ENCODE data around the gene MTX3.
A peak's percentile ranks its signal among the peaks of the same experiment; 100 is the strongest.

MTX3 gene, protein sequence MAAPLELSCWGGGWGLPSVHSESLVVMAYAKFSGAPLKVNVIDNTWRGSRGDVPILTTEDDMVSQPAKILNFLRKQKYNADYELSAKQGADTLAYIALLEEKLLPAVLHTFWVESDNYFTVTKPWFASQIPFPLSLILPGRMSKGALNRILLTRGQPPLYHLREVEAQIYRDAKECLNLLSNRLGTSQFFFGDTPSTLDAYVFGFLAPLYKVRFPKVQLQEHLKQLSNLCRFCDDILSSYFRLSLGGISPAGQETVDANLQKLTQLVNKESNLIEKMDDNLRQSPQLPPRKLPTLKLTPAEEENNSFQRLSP
- total RNA-seq: 55.3 to 81.9 reads per million in 2 donors

DNA sequence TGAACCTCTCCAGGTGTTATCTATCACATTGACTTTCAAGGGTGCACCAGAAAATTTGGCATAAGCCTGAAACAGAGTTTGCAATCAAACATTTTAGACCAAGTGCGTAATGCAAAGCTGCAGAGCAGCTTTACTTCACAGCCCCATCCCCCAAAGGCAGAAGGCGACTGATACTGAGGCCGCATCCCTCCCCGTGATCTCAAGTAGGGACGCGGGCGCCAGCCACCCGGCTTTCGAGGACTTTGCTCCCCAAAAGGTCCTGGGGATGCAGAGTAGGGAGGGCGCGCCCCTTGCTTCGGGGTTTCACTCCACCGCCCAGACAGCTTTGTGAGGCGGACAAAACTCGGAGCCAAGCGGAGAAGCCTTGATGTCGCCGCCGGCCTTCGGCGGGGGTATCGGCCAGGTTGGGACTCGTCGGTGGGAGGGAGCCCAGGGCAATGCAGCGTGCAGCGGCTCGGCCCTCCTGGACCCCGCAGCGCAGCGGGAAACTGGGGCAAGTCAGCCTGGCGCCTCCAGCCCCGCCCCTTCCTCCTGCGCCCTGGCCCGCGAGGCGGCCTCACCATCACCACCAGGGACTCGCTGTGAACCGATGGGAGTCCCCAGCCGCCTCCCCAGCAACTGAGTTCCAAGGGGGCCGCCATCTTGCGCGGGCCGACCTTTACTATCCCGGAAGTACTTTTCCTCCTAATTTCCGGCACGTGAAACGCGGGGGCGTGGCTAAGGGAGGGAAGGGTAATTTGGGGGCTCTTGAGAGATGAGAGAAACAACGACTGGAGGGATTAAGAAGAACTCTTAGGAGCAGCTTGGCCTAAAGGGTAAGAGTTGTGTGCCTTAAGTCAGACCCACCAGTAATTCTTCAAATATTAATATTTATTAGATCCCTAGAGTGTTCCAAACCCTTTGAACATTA lies at the start of gene MTX3:
Gene MTX3, minus strand, starts transcription at position 665 of the 910 bp plus-strand sequence. Its CDS starts 24 bp downstream, at position 641.
- peak; percentile 55 for DNase-seq

DNA sequence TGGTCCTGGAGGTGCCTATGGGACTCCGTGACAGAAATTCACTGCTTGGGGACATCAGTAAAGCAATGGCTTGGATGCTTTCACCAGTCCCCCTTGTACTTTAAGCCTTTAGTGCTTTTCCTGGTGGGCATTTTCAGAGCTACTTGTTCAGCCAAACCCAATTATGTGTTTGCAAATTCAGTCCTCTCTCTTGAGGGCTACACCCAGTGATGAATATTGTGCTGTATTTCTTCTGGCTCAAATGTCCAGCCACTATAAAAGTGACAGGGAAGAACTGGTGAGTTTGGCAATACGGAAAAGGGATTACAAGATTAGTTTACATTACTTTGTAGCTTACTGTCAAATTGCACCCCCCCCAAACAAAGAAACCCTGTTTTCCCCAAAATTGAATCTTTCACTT lies 48.6 kb upstream of the MTX3 start:
- DNase-seq: no peak

DNA sequence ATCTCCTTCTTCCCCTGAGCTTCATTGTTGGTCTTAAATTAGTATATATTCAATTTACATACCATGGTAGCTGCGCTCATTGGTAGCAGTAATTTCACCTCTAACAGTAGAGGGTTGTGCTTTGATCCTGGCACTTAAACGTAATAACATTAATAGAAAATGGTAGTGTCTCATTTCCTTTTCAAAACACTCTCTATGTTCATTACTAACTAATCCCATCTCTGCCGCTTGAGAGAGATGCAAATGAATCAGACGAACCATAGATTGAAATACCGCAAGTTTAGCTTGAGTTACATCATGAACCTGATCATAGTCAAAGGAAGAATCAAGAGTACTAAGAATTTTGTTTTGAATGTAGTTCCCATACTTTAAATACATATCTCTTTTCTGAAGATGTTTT lies 46.3 kb upstream of the MTX3 start:
- no peak for DNase-seq

DNA sequence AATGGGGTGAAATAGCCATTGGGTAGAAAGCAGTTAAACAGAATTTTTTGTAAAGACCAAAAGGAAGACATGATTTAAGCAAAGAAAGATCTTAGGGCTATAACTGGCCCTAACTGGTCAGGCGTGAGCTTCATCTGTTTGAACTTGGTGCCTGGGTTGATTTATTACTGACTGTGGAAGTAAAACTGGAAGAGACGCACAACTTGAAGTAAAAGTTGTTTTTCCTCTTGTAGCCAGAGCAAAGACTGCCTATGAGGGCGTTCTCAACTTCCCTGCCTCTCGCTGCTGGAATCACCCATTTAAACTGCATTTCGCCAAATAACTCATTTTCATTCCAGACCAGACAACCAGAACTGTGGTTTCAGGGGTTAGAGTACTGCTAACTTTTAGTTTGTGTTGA lies 45.6 kb upstream of the MTX3 start:
- DNase-seq: no peak

DNA sequence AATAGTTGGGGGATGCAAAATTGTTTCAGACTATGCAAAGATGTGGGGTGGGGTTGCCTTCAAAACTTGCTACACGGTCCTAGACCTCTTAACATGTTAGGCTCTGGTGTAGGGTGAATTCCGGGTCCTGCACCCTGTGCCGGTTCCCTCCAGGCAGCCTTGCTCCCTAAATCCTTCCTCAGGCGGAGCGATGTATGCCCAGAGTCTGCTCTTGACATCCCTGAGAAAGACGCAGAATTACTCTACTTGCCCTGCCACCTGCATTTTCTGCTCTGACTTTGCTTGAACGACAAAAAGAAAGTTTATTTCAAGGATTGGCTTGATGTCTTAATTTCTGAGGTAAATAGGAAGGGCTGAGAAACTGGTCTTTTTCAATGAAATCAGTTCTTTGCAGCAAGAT lies 44.8 kb upstream of the MTX3 start:
- no peak for DNase-seq

DNA sequence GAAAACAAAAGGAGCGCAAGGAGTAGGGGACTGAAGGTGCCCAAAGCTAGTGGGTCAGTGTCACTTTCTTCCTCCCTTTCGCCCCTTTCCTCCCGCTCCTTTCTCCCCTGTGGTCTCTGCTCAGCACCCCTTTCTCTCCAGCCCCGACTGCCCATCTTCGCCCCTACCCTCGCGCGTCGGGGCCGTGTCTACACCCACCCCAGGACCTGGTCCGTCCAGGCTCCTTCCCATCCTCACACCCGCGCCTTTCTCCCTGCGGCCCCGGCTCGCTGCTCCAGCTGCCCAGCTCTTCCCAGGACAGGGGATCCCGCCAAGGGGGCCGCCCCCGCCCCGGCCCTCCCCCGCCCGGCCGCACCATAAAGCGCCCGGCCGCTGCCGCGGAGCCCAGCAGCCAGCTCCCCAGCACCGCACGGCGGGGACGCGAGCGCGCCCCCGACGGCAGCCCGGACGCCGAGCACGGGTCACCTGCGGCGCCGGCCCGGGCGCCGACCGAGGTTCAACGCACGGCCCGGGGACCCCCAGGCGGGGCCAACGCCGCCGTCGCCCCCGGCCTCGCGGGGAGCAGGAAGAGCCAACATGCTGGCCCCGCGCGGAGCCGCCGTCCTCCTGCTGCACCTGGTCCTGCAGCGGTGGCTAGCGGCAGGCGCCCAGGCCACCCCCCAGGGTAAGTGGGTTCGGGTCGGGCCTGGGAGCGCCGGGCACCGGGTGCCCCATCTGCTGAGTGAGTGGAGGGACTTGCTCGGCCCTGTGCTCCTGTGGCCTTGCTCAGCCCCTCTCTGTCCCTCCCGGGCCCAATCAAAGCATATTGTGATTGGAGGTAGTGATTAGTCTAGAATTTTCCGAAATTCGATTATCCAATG lies 44.1 kb upstream of the MTX3 start, which contains the start of gene THBS4:
Gene THBS4, plus strand, starts transcription at position 387 of the 860 bp plus-strand sequence. Its CDS starts 190 bp downstream, at position 577.
- no peak for DNase-seq

DNA sequence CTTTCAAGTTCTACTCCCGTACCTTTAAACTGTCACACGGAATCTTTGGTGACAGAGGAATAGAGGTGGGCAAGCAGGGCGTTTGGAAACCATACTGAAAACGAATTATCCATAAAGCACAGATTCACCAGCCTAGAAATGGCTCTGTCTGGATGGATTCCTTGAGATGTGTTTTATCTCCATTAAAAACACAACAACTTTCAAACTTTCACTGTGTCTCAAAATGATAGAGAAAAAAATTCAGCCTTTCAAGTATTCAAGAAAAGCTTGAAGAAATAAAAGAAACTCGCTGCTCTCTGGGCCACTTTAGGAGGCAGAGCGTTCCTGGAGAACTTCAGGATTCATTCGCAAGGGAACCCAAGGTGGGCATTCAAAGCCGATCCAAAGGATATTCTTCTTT lies 43.5 kb upstream of the MTX3 start:
- DNase-seq: no peak

DNA sequence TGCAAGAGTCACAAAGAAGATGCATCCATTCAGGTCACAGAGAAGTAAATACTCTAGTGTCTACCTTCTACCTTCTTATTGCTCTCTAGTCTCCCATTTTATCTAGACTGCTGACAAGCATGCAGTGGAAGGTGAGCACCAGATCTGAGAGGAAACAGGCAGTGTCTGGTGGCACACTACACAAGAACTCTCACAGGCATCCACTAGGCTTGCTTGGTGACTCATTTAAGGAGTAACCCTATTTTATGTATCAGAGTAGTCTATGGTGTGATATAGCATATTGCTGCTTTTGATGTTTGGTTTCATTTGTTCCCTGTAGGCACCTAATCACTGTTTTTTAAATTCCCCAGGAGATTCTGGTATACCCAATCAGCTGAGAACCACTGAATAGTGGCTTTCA lies 42.5 kb upstream of the MTX3 start:
- DNase-seq: no peak

DNA sequence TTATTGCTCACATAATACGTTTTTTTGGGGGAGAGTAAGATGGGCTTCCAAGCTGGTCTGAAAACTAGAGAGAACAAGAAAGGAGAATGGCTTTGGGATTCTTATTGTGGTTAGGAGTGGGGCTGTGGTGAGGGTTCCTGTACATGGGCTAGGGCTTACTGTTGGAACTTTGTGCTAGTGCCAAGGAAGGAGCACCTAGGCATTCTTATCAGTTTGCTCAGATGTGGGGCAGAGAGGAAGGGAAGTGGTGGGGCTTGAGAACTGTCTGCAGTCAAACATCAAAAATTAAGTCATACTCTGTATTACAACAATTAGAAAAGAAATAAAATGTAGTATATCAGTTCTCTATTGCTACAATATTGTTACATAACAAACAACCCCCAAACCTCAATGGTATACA lies 40.0 kb upstream of the MTX3 start:
- no peak for DNase-seq

DNA sequence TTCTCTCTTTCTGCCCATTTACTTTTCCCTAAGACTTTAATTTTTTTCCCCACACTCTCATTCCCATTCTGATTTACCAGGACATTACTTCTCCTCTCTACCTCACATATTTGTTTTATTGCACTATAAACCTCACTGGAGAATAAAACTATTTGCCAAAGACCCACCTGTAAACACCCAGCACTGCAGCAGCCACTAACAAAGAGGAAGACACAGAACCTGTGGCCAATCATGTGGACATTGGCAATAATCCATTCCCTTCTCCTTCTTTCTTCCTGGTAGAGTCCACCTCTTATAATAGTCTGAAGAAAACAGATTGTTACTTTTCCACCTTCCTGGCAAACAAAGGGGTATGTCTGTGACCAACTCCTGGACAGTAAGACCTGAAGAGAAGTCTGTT lies 35.8 kb upstream of the MTX3 start:
- no peak for DNase-seq

DNA sequence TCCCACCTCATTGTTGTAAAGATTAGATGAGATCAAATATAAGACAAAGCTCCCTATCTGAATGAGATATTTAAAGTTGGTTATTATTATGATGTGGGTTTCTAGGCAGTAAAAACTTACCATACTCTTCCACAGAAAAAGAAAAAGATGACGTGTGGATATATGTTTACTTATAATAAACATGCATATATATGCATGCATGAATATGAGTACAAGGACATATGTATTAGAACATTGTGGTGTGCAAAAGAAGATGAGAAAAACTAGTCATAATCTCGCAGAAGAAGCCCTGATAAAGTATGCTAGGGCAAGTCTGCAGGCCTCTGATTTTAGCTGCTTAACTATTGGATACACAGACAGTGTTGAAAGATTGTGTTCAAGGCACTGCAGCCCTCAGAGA lies 34.0 kb upstream of the MTX3 start:
- no peak for DNase-seq

DNA sequence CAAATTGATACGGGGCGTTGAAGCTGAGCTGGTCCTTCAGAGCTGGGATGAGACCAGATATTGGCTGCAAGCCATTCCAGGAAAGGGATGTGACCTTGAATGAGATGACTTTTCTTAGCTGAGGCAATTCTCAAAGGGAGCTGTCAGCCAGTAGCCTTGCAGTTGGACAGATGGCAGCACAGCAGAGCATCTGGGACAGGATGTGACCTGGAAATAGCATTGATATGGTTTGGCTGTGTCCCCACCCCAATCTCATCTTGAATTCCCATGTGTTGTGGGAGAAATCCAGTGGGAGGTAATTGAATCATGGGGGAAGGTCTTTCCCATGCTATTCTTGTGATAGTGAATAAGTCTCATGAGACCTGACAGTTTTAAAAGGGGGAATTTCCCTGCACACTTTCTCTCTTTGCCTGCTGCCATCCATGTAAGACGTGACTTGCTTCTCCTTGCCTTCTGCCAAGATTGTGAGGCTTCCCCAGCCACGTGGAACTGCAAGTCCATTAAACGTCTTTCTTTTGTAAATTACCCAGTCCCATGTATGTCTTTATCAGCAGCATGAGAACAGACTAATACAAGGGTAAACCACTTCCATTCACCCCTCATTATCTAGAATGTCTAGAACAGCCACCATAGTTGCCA lies 19.8 kb upstream of the MTX3 start:
- DNase-seq: no peak

DNA sequence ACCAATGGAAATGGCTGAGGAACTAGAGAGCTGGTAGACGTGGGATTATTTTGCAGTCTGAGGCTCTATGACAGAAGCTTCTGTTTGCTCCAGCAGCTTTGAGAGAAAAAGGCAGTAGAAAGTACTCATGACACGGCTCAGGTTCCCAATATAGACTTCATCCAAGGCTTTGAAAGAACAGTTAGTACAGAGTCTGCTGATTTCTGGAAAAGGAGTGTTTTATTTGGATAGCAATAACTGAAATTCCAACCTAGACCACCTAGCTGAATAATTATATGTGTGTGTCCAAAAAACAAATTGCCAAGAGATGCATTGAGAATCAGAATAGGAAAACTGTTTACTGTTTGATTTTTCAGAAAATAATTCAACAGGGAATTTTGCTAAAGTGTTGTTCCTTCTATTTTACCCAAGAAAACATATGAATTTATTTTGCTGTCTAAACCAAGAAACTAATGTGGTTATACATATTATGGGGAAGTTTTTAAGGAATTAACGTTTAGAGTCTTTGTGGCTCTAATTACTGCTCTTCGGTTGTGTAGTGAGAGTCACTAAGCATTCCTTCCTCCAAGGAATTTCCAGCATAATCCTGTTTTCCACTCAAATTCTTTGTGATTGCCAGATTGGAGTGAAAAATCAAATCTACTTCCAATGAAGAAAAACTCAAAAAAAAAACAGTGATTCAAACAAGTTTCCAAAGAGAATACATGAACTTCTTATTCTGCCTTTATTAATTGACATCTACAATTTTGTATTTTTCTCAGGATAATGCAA lies 18.1 kb upstream of the MTX3 start:
- DNase-seq: no peak

DNA sequence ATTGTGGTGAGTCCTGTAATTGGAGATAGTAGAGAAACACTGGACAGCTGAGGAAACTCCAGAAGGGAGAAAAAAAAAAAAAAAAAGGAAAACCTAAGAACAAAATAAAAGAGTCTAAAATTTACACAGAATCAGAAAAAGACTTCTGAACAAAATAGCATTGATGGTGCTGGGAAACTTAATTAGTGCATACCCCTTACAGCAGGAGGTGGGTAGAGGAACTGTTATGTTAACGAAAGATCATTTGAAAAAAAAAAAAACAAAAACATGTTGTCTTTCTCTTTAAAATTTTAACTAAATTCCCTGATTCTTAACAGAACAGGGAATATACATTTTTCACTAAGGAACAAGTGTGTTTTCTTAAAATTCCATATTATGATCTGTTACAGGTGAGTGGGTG lies 11.6 kb upstream of the MTX3 start:
- DNase-seq: no peak

DNA sequence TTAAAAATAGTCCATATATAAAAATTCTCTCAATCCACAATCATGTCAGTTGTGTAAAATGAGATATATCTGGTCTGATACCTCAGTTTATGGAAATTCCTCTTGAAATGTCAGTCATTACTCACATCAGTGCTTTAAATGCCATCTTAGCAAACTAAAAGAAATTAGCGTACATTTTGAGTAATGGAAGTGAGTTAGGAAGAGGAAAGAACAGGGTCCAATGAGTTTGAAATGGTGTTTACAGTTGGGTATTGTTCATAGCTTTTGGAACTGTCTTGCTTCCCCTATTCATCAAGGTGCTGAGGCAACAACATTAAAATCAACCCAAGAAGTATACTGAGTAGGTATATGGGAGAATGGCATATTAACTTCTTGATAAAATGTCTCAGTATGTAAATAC lies 8.7 kb upstream of the MTX3 start:
- no peak for DNase-seq

DNA sequence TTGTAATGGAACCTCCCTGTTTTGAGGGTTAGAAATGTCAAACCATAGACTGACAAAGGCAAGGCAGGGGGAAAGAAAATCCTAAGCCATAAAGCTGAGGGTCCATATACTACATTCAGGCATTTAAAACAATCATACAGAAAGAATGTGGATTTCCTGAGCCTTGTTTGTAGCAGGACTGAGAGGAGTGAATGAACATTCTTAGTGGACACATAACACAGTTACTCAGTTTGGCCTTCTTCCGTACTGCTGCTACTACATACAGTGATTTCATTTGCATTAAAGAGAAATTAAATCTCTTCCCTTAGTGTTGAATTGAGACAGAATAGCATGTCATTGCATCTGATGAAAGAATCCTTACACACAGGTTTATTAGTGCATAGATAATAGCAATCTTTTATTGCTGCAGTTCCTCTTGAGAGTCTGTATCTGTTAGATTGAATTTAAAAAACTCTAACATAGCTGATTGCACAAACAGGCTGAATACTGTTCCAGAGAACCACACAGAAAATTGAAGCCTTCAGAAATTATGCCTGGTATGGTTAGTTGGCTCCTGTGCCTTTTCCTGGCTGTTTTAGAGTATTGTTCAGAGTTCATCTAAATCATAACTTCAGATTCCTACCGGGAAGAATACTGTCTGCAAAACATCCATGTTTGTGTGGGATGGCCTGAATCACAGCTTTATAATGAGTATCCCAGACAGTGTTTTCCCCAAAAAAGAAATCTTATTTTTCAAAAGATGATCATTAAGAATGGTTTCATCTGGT lies 2.0 kb upstream of the MTX3 start:
- DNase-seq: no peak

DNA sequence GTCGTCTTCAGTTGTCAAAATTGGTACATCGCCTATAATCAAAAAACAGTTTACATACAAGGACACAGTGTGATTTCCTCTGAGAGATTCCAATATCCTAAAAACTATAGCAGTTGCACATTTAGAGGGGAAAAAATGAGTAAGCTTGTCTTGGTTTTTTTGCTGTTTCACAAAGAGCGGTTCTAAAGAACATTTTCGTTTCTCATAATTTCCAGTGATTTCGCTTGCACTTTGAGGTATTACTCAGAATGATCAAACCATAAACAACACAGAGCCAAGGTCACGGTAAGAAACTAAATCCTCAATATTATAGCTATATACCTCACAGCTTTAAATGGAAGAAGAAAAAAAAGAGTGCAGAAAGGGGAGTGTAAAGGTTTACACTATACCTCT lies 861 bp downstream of the MTX3 start:
- DNase-seq: no peak

DNA sequence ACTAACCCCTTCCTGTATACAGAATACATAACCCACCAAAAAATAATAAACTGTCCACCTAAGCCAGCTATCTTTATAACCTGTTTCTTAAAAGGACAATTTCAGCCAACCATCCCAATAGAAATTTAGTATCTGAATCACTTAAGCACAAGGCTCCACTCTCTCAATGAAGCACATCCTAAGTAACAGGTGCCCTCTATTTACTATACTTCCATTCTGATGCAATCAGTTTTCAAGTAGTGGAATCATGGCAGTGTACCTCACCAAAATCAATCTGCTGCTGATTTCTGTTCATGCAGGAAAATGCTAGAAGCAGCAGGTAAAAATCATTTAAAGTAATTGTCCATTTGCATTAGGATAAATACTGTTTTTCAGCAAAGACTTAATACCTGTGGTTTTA lies 4.8 kb downstream of the MTX3 start:
- no peak for DNase-seq

DNA sequence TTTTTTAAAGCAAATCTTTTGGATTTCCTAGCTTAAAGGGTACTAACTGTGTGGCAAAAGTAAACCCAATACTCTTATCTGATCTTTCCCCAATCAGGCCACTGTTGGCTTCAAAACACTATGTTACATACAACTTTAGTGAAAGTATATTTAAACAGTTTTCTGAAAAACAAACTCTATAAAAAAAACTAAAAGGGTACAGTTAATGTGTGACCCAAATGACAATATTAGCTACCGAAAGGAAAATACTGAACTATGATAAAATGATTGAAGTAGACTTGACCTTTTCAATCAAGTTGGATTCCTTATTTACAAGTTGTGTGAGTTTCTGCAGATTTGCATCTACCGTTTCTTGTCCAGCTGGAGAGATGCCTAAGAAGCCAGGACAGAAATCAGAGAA lies 5.8 kb downstream of the MTX3 start:
- DNase-seq: no peak

DNA sequence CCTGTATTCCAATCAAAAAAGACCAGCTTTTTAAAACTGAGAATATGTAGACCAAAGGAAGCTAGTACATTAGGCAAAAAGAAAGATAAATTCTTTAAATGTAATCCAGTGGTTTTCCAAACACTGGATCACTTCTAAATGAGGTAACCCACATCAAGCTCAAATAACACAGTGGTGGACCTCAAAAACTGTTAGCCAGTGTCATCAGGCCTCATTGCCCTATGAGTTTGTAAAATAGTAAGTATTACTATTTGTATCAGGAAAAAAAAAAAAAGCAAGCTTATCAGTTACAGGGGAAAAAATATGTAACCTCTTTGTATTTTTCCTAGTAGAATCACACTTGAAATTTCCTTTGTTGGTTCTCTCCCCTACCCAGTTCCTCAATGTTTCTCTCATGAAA lies 6.7 kb downstream of the MTX3 start:
- no peak for DNase-seq

DNA sequence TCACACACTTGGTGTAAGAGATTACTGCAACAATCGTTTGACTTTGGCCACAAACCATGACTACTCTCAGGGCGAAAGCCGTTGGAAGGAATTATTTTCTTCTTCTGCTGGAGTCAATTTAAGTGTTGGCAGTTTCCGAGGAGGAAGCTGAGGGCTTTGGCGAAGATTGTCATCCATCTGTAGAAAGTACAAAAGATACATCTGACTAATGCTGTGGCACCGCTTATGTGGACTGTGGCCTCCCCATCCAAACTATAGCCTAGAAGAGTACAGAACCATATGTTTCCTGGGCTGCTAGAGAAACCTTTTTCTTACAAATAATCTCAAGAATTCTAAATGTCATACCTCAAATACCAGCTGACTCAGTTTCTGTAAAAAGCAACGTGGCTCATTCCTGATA lies 7.4 kb downstream of the MTX3 start:
- no peak for DNase-seq

All from activated gamma-delta T cell (primary cell).